Peyer's patch (tissue), 4 donors: ENCODE data around the gene CPSF4L. TPM values are rescaled to one million over a fixed set of nuclear protein-coding genes. Genes with fewer than 3 reads are reported as not detected.

ENCODE experiments used
- DNase-seq, 3 donors: peaks; one replicate each; pipeline ENCODE4 v3.0.0-alpha.2; 2017 to 2019
- H3K27ac ChIP-seq, 4 donors: fragments of 200-600 bp; sonication (generic); one replicate each; pipeline ENCODE4 v1.5.1; 2016 to 2019
- H3K27me3 ChIP-seq, 2 donors: fragments of 200-600 bp; sonication (generic); one replicate each; pipeline ENCODE4 v1.5.1; 2019
- H3K36me3 ChIP-seq, 3 donors: fragments of 200-600 bp; sonication (generic); one replicate each; pipeline ENCODE4 v1.5.1; 2016 to 2019
- H3K4me1 ChIP-seq, 4 donors: fragments of 200-600 bp; sonication (generic); one replicate each; pipeline ENCODE4 v1.5.1; 2016 to 2019
- H3K4me3 ChIP-seq, 4 donors: fragments of 200-600 bp; sonication (generic); 1 replicate in 3 of 4; 2 replicates in 1 of 4; pipeline ENCODE4 v1.5.1; 2016 to 2019; ENCODE audit warnings: mild to moderate bottlenecking in 1 of 4
- H3K9me3 ChIP-seq, 4 donors: fragments of 200-600 bp; sonication (generic); one replicate each; pipeline ENCODE4 v1.5.1; 2016 to 2019; ENCODE audit warnings: mild to moderate bottlenecking in 1 of 4
- CTCF ChIP-seq, 6 experiments: fragments of 450-650 bp in 4 of 6; fragments of 200-600 bp in 2 of 6; sonication (generic) in 1 of 6; IDR thresholded peaks; one replicate each; pipeline ENCODE4 v1.5.1; 2017 to 2019; ENCODE audit warnings: antibody characterized with exemption in 6 of 6, mild to moderate bottlenecking in 3 of 6, moderate library complexity in 1 of 6
- POLR2A ChIP-seq, 2 donors: fragments of 450-650 bp; IDR thresholded peaks; one replicate each; pipeline ENCODE4 v1.5.1; 2017; ENCODE audit warnings: antibody characterized with exemption in 2 of 2, mild to moderate bottlenecking in 2 of 2, moderate library complexity in 2 of 2
- total RNA-seq, 4 donors: library from RNA; depleted of rRNA; stranded (reverse); fragments of >200 nt; gene quantifications; one replicate each; pipeline ENCODE4 v1.1.0, GENCODE V29; 2016

CPSF4L gene
- total RNA-seq, 4 donors from 2014 or later, result not detected

GRCh38 chr17:73203135-73203787 lies 58.4 kb downstream of the CPSF4L start:
- peak overlapping the region in 2 of 4 donors; percentile 67 to 72 for H3K27ac ChIP-seq
- TF ChIP-seq CTCF (IDR thresholded peaks at IDR 0.05), result no peak
- TF ChIP-seq POLR2A (IDR thresholded peaks at IDR 0.05), result no peak
- peaks cover 0 to 20% (median 3%) of the 10 kb centered on the region in 4 donors for H3K4me1 ChIP-seq
- DNase-seq, result peak in 1 of 3 donors; percentile 87
- H3K36me3 ChIP-seq, result peaks cover 0 to 94% (median 0%) of the 10 kb centered on the region in 3 donors
- H3K4me3 ChIP-seq, result peak overlapping the region in 1 of 4 donors; percentile 5
- no peaks in the 10 kb centered on the region for H3K9me3 ChIP-seq
- no peaks in the 10 kb centered on the region for H3K27me3 ChIP-seq

GRCh38 chr17:73201215-73202069 lies 60.2 kb downstream of the CPSF4L start:
- peak in 1 of 3 donors; percentile 46 for DNase-seq
- no peaks in the 10 kb centered on the region for H3K27me3 ChIP-seq
- peaks cover 0 to 20% (median 3%) of the 10 kb centered on the region in 4 donors for H3K4me1 ChIP-seq
- H3K4me3 ChIP-seq, result no peak overlapping the region
- TF ChIP-seq CTCF (IDR thresholded peaks at IDR 0.05) (no peak), POLR2A (IDR thresholded peaks at IDR 0.05) (no peak)
- peaks cover 0 to 94% (median 0%) of the 10 kb centered on the region in 3 donors for H3K36me3 ChIP-seq
- H3K9me3 ChIP-seq, result no peaks in the 10 kb centered on the region
- H3K27ac ChIP-seq, result no peak overlapping the region

DNA sequence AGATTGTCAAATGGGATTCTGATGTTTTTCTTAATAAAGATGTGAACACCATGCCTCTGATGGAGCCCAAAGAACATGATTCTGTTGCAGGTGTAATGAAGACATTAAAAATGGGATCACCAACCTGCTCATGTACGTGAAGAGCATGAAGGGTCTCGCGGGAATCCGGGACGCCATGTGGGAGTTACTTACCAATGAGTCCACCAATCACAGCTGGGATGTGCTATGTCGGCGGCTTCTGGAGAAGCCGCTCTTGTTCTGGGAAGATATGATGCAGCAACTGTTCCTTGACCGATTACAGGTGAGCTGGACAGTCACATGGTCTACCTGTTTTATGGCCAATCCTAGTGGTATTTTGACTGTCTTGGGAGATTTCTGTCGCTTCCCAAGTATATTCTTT lies 61.2 kb downstream of the CPSF4L start:
- peak in 1 of 3 donors; percentile 40 for DNase-seq
- TF ChIP-seq POLR2A (IDR thresholded peaks at IDR 0.05) (no peak), CTCF (IDR thresholded peaks at IDR 0.05) (no peak)
- Histone ChIP-seq H3K4me1 (peaks cover 0 to 20% (median 3%) of the 10 kb centered on the region in 4 donors), H3K27me3 (no peaks in the 10 kb centered on the region), H3K4me3 (no peak overlapping the region), H3K27ac (no peak overlapping the region), H3K36me3 (peaks cover 0 to 87% (median 0%) of the 10 kb centered on the region in 3 donors), H3K9me3 (no peaks in the 10 kb centered on the region)

DNA sequence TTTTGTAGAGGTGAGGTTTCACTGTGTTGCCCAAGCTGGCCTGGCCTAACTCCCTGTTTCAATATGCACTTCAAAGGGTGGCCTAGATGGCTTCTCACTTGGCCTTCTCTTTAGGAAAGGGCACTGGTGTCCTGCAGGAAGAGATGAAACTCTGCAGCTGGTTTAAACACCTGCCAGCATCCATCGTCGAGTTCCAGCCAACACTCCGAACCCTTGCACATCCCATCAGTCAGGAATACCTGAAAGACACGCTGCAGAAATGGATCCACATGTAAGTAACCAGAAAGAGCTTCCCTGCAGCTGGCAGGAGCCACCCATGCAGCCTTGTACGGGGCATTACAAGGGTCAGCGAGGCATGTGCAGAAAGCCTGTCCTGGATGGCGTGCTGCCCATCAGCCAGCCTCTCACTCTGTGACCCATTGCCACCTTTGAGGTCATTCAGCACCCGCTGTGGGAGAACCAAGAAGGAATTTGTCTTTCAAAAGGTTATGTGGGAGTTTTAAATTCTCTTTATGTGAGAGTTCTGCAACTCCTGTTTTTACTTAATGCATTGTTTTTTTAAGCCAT lies 61.8 kb downstream of the CPSF4L start:
- Histone ChIP-seq H3K9me3 (no peaks in the 10 kb centered on the region), H3K27me3 (no peaks in the 10 kb centered on the region), H3K4me3 (no peak overlapping the region), H3K27ac (no peak overlapping the region), H3K4me1 (peaks cover 0 to 20% (median 3%) of the 10 kb centered on the region in 4 donors), H3K36me3 (peaks cover 0 to 80% (median 0%) of the 10 kb centered on the region in 3 donors)
- TF ChIP-seq CTCF (IDR thresholded peaks at IDR 0.05) (no peak), POLR2A (IDR thresholded peaks at IDR 0.05) (no peak)
- DNase-seq, result peak in 1 of 3 donors; percentile 19

DNA sequence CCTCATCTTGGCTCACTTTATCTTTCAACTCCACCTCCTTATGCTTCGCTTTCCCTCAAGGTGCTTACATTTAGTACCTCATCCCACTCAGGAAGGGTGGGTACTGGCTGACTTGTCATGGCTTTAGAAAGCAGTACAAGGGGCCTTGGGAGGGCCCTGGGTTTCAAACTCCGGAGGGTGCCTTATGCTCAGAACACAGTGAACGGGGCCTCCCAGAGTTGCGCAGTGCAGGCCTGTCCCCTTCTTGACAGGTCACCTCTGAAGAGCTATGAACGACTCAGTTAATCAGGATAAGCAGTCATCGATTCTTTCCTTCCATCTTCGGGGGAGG lies 62.8 kb downstream of the CPSF4L start:
- no peak overlapping the region for H3K4me3 ChIP-seq
- DNase-seq, result peak in 1 of 3 donors; percentile 29
- H3K36me3 ChIP-seq, result peaks cover 0 to 71% (median 0%) of the 10 kb centered on the region in 3 donors
- H3K9me3 ChIP-seq, result no peaks in the 10 kb centered on the region
- H3K27me3 ChIP-seq, result no peaks in the 10 kb centered on the region
- TF ChIP-seq CTCF (IDR thresholded peaks at IDR 0.05), result no peak
- no peak for TF ChIP-seq POLR2A (IDR thresholded peaks at IDR 0.05)
- H3K27ac ChIP-seq, result no peak overlapping the region
- peaks cover 0 to 18% (median 3%) of the 10 kb centered on the region in 4 donors for H3K4me1 ChIP-seq

Other genes starting within 250 kb of the CPSF4L start
- 10 to 100 TPM; 39.9 to 91.6 (median 45.7) TPM for gene SLC39A11, start 169.2 kb downstream of the CPSF4L start, total RNA-seq
- under 1 TPM in 3 of 4 donors, not detected in 1; 0.40 to 0.88 (median 0.57) TPM for gene SSTR2, start 96.9 kb downstream of the CPSF4L start, total RNA-seq
- 10 to 100 TPM; 48.3 to 83.3 (median 62.9) TPM for gene COG1, start 68.8 kb downstream of the CPSF4L start, total RNA-seq
- gene CDC42EP4, start 50.1 kb upstream of the CPSF4L start, total RNA-seq, result 100 to 1,000 TPM in 2 of 4 donors, 10 to 100 TPM in 2; 33.8 to 127 (median 97.8) TPM